Measurements from ENCODE around the gene SNX8. TPM values are rescaled to one million over a fixed set of nuclear protein-coding genes. Genes with fewer than 3 reads are reported as not detected.

Gene SNX8
- total and polyA plus RNA-seq, 2 experiments from 2014 or later: 6.3 to 12.8 TPM

GRCh38 chr7:2282185-2282751 is 32.0 kb downstream of the SNX8 start:
- Histone ChIP-seq H3K36me3 (no peaks in the 10 kb centered on the region), H3K9me3 (ENCODE audit: low read depth) (no peaks in the 10 kb centered on the region), H3K27ac (peak overlapping the region; percentile 54), H3K27me3 (no peaks in the 10 kb centered on the region), H3K4me3 (no peak overlapping the region), H3K4me1 (ENCODE audit: low read depth) (peaks cover 8% of the 10 kb centered on the region)
- DNase-seq (ENCODE audit: low read depth in 1 of 2, low spot score in 1 of 2): peak in 1 of 2 donors; percentile 42
- TF ChIP-seq CTCF (IDR thresholded peaks at IDR 0.05; ENCODE audit: low read depth, low read length): no peak

- H3K4me1 ChIP-seq (ENCODE audit: low read depth): peaks cover 8% of the 10 kb centered on the region
- H3K4me3 ChIP-seq: no peak overlapping the region
- H3K27ac ChIP-seq: peak overlapping the region; percentile 54
- no peaks in the 10 kb centered on the region for H3K27me3 ChIP-seq
- no peak for TF ChIP-seq CTCF (IDR thresholded peaks at IDR 0.05; ENCODE audit: low read depth, low read length)
- no peaks in the 10 kb centered on the region for H3K9me3 ChIP-seq (ENCODE audit: low read depth)
- no peaks in the 10 kb centered on the region for H3K36me3 ChIP-seq
- DNase-seq (ENCODE audit: low read depth in 1 of 2, low spot score in 1 of 2): peak in 1 of 2 donors; percentile 76
Observed at GRCh38 chr7:2281541-2281940, 32.7 kb downstream of the SNX8 start.

GRCh38 chr7:2280424-2280823 is 33.8 kb downstream of the SNX8 start:
- Histone ChIP-seq H3K36me3 (no peaks in the 10 kb centered on the region), H3K4me1 (ENCODE audit: low read depth) (peaks cover 8% of the 10 kb centered on the region), H3K4me3 (no peak overlapping the region), H3K27ac (no peak overlapping the region), H3K27me3 (no peaks in the 10 kb centered on the region), H3K9me3 (ENCODE audit: low read depth) (no peaks in the 10 kb centered on the region)
- no peak for TF ChIP-seq CTCF (IDR thresholded peaks at IDR 0.05; ENCODE audit: low read depth, low read length)
- DNase-seq (ENCODE audit: low read depth in 1 of 2, low spot score in 1 of 2): no peak

GRCh38 chr7:2279896-2280295 is 34.3 kb downstream of the SNX8 start:
- H3K27me3 ChIP-seq: no peaks in the 10 kb centered on the region
- H3K4me3 ChIP-seq: no peak overlapping the region
- no peaks in the 10 kb centered on the region for H3K36me3 ChIP-seq
- no peaks in the 10 kb centered on the region for H3K9me3 ChIP-seq (ENCODE audit: low read depth)
- H3K4me1 ChIP-seq (ENCODE audit: low read depth): peaks cover 8% of the 10 kb centered on the region
- H3K27ac ChIP-seq: no peak overlapping the region
- TF ChIP-seq CTCF (IDR thresholded peaks at IDR 0.05; ENCODE audit: low read depth, low read length): no peak
- peak in 1 of 2 donors; percentile 3 for DNase-seq (ENCODE audit: low read depth in 1 of 2, low spot score in 1 of 2)

- no peaks in the 10 kb centered on the region for H3K36me3 ChIP-seq
- no peak for TF ChIP-seq CTCF (IDR thresholded peaks at IDR 0.05; ENCODE audit: low read depth, low read length)
- no peak overlapping the region for H3K27ac ChIP-seq
- no peaks in the 10 kb centered on the region for H3K27me3 ChIP-seq
- H3K4me1 ChIP-seq (ENCODE audit: low read depth): peaks cover 8% of the 10 kb centered on the region
- no peak overlapping the region for H3K4me3 ChIP-seq
- no peak for DNase-seq (ENCODE audit: low read depth in 1 of 2, low spot score in 1 of 2)
- no peaks in the 10 kb centered on the region for H3K9me3 ChIP-seq (ENCODE audit: low read depth)
Observed at GRCh38 chr7:2278026-2278425, 36.2 kb downstream of the SNX8 start.

All from cardiac muscle cell (in vitro differentiated cells and primary cell).